Measurements from ENCODE around the gene SLC6A9. TPM values are rescaled to one million over a fixed set of nuclear protein-coding genes. Genes with fewer than 3 reads are reported as not detected.

Gene SLC6A9
- total RNA-seq, 2 donors from 2014 or later, result 0.62 TPM; not detected in 1

- no peaks in the 10 kb centered on the region for H3K36me3 Mint-ChIP-seq (ENCODE audit: low read depth)
- DNase-seq, result no peak
- H3K27ac Mint-ChIP-seq, result no peak overlapping the region
- ATAC-seq, result no peak
- peaks cover 12% of the 10 kb centered on the region for H3K27me3 Mint-ChIP-seq
- no peak overlapping the region for H3K4me3 Mint-ChIP-seq
- peaks cover 2% of the 10 kb centered on the region for H3K4me1 Mint-ChIP-seq
- H3K9me3 ChIP-seq (ENCODE audit: control insufficient read depth, low read length, poor library complexity, severe bottlenecking), result no peaks in the 10 kb centered on the region
These were observed 15.0 kb downstream of the SLC6A9 start for GRCh38 chr1:44016041-44016889.

- Mint-ChIP-seq H3K27ac (no peak overlapping the region), H3K4me1 (peaks cover 2% of the 10 kb centered on the region), H3K36me3 (ENCODE audit: low read depth) (no peaks in the 10 kb centered on the region), H3K4me3 (no peak overlapping the region), H3K27me3 (peaks cover 12% of the 10 kb centered on the region)
- no peak for DNase-seq
- no peaks in the 10 kb centered on the region for H3K9me3 ChIP-seq (ENCODE audit: control insufficient read depth, low read length, poor library complexity, severe bottlenecking)
- no peak for ATAC-seq
These were observed 16.1 kb downstream of the SLC6A9 start for GRCh38 chr1:44015206-44015605.

- H3K9me3 ChIP-seq (ENCODE audit: control insufficient read depth, low read length, poor library complexity, severe bottlenecking), result no peaks in the 10 kb centered on the region
- no peak overlapping the region for H3K27ac Mint-ChIP-seq
- DNase-seq (no peak), ATAC-seq (no peak)
- peaks cover 12% of the 10 kb centered on the region for H3K27me3 Mint-ChIP-seq
- peaks cover 5% of the 10 kb centered on the region for H3K4me1 Mint-ChIP-seq
- no peaks in the 10 kb centered on the region for H3K36me3 Mint-ChIP-seq (ENCODE audit: low read depth)
- H3K4me3 Mint-ChIP-seq, result peak overlapping the region; percentile 41
These were observed 16.7 kb downstream of the SLC6A9 start for GRCh38 chr1:44014365-44015104.

- H3K27me3 Mint-ChIP-seq, result peaks cover 12% of the 10 kb centered on the region
- peak overlapping the region; percentile 41 for H3K4me3 Mint-ChIP-seq
- no peak overlapping the region for H3K27ac Mint-ChIP-seq
- H3K4me1 Mint-ChIP-seq, result peaks cover 5% of the 10 kb centered on the region
- DNase-seq (no peak), ATAC-seq (no peak)
- H3K9me3 ChIP-seq (ENCODE audit: control insufficient read depth, low read length, poor library complexity, severe bottlenecking), result no peaks in the 10 kb centered on the region
- no peaks in the 10 kb centered on the region for H3K36me3 Mint-ChIP-seq (ENCODE audit: low read depth)
These were observed 17.3 kb downstream of the SLC6A9 start for GRCh38 chr1:44013949-44014348.

- no peak for DNase-seq
- no peaks in the 10 kb centered on the region for H3K9me3 ChIP-seq (ENCODE audit: control insufficient read depth, low read length, poor library complexity, severe bottlenecking)
- ATAC-seq, result no peak
- Mint-ChIP-seq H3K4me1 (peaks cover 5% of the 10 kb centered on the region), H3K4me3 (no peak overlapping the region), H3K36me3 (ENCODE audit: low read depth) (no peaks in the 10 kb centered on the region), H3K27me3 (peaks cover 12% of the 10 kb centered on the region), H3K27ac (peak overlapping the region; percentile 32)
These were observed 18.2 kb downstream of the SLC6A9 start for GRCh38 chr1:44012941-44013609.

GRCh38 chr1:44012404-44012803, 18.9 kb downstream of the SLC6A9 start:
- no peaks in the 10 kb centered on the region for H3K36me3 Mint-ChIP-seq (ENCODE audit: low read depth)
- peak overlapping the region; percentile 32 for H3K27ac Mint-ChIP-seq
- DNase-seq (no peak), ATAC-seq (no peak)
- H3K27me3 Mint-ChIP-seq, result peaks cover 12% of the 10 kb centered on the region
- H3K4me1 Mint-ChIP-seq, result peaks cover 5% of the 10 kb centered on the region
- no peaks in the 10 kb centered on the region for H3K9me3 ChIP-seq (ENCODE audit: control insufficient read depth, low read length, poor library complexity, severe bottlenecking)
- no peak overlapping the region for H3K4me3 Mint-ChIP-seq

GRCh38 chr1:44010935-44011471, 20.3 kb downstream of the SLC6A9 start:
- DNase-seq (no peak), ATAC-seq (no peak)
- Mint-ChIP-seq H3K27me3 (peaks cover 12% of the 10 kb centered on the region), H3K4me3 (no peak overlapping the region), H3K36me3 (ENCODE audit: low read depth) (no peaks in the 10 kb centered on the region), H3K27ac (no peak overlapping the region), H3K4me1 (peaks cover 5% of the 10 kb centered on the region)
- no peaks in the 10 kb centered on the region for H3K9me3 ChIP-seq (ENCODE audit: control insufficient read depth, low read length, poor library complexity, severe bottlenecking)

GRCh38 chr1:44008259-44008658, 23.0 kb downstream of the SLC6A9 start:
- no peaks in the 10 kb centered on the region for H3K9me3 ChIP-seq (ENCODE audit: control insufficient read depth, low read length, poor library complexity, severe bottlenecking)
- Mint-ChIP-seq H3K4me1 (peaks cover 5% of the 10 kb centered on the region), H3K27ac (peak overlapping the region; percentile 43), H3K4me3 (no peak overlapping the region), H3K27me3 (no peaks in the 10 kb centered on the region), H3K36me3 (ENCODE audit: low read depth) (no peaks in the 10 kb centered on the region)
- no peak for DNase-seq
- ATAC-seq, result no peak

- no peaks in the 10 kb centered on the region for H3K9me3 ChIP-seq (ENCODE audit: control insufficient read depth, low read length, poor library complexity, severe bottlenecking)
- peaks cover 6% of the 10 kb centered on the region for H3K27me3 Mint-ChIP-seq
- no peak for DNase-seq
- no peak for ATAC-seq
- no peaks in the 10 kb centered on the region for H3K36me3 Mint-ChIP-seq (ENCODE audit: low read depth)
- H3K27ac Mint-ChIP-seq, result no peak overlapping the region
- no peaks in the 10 kb centered on the region for H3K4me1 Mint-ChIP-seq
- H3K4me3 Mint-ChIP-seq, result no peak overlapping the region
These were observed 28.6 kb downstream of the SLC6A9 start for GRCh38 chr1:44002606-44003157.

- no peaks in the 10 kb centered on the region for H3K4me1 Mint-ChIP-seq
- ATAC-seq (no peak), DNase-seq (no peak)
- H3K27ac Mint-ChIP-seq, result no peak overlapping the region
- no peaks in the 10 kb centered on the region for H3K36me3 Mint-ChIP-seq (ENCODE audit: low read depth)
- peaks cover 6% of the 10 kb centered on the region for H3K27me3 Mint-ChIP-seq
- H3K9me3 ChIP-seq (ENCODE audit: control insufficient read depth, low read length, poor library complexity, severe bottlenecking), result no peaks in the 10 kb centered on the region
- no peak overlapping the region for H3K4me3 Mint-ChIP-seq
These were observed 29.1 kb downstream of the SLC6A9 start for GRCh38 chr1:44002165-44002564.

- Mint-ChIP-seq H3K4me3 (no peak overlapping the region), H3K4me1 (peaks cover 4% of the 10 kb centered on the region), H3K27me3 (peaks cover 6% of the 10 kb centered on the region), H3K27ac (no peak overlapping the region), H3K36me3 (ENCODE audit: low read depth) (no peaks in the 10 kb centered on the region)
- DNase-seq (no peak), ATAC-seq (no peak)
- H3K9me3 ChIP-seq (ENCODE audit: control insufficient read depth, low read length, poor library complexity, severe bottlenecking), result no peaks in the 10 kb centered on the region
These were observed 31.1 kb downstream of the SLC6A9 start for GRCh38 chr1:44000122-44000665.

- H3K9me3 ChIP-seq (ENCODE audit: control insufficient read depth, low read length, poor library complexity, severe bottlenecking), result no peaks in the 10 kb centered on the region
- Mint-ChIP-seq H3K27me3 (peaks cover 6% of the 10 kb centered on the region), H3K4me3 (no peak overlapping the region), H3K36me3 (ENCODE audit: low read depth) (no peaks in the 10 kb centered on the region), H3K27ac (no peak overlapping the region), H3K4me1 (peaks cover 4% of the 10 kb centered on the region)
- DNase-seq (no peak), ATAC-seq (no peak)
These were observed 31.8 kb downstream of the SLC6A9 start for GRCh38 chr1:43999455-43999854.

All from T-helper 17 cell (primary cell).